ENCODE data around the gene CYTIP. TPM values are rescaled to one million over a fixed set of nuclear protein-coding genes. Genes with fewer than 3 reads are reported as not detected.

Gene CYTIP
- total RNA-seq, 4 donors from 2014 or later = 2.6 to 14.1 (median 3.4) TPM

DNA sequence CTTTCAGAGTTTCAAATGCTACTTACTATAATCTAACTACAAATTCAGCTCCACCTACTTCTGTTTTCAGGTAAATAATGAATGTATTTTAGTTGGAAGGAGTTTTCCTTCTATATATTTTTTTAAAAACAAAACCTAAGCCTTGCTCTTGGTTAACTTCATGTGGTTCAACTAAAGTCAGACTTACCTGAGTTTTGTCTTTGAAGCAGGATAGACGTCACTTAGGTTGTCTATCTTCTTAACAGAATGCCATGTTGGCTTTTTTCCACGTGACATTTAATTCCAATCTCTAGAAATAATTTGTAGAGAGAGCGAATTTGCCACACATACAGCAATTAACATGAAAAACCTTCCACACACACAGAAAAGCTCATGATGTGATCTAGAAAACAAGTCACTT lies 43.9 kb upstream of the CYTIP start:
- 84% methylated on average over 3 of the region's 3 CpGs for WGBS
- H3K27me3 ChIP-seq = peaks cover 0 to 7% (median 0%) of the 10 kb centered on the region in 4 donors

DNA sequence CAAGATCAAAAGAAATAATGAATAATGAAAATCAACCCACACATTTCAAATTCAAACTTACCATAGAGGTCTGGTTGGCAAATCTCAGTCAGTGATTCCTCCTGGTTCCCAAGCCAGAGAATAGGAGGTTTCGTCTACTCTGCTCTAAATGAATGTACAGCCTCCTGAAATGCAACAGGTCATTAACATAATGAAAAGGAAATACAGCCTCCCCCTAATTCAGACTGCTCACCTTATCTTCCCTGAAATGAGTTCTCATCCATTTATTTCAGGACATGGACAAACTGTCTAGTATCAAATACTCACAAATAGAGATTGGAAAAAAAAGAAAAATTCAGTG lies 43.4 kb upstream of the CYTIP start:
- Histone ChIP-seq H3K27me3 (peaks cover 0 to 7% (median 0%) of the 10 kb centered on the region in 4 donors), H3K9me3 (no peaks in the 10 kb centered on the region), H3K27ac (replicated peaks in 1 of 4) (no peak overlapping the region), H3K36me3 (no peaks in the 10 kb centered on the region), H3K4me3 (no peak overlapping the region), H3K4me1 (no peaks in the 10 kb centered on the region)
- intact Hi-C loops (cut with DNase I) = no loop called here
- DNase-seq (ENCODE audit: extremely low spot score) = no peak
- TF ChIP-seq, protein P1, sequence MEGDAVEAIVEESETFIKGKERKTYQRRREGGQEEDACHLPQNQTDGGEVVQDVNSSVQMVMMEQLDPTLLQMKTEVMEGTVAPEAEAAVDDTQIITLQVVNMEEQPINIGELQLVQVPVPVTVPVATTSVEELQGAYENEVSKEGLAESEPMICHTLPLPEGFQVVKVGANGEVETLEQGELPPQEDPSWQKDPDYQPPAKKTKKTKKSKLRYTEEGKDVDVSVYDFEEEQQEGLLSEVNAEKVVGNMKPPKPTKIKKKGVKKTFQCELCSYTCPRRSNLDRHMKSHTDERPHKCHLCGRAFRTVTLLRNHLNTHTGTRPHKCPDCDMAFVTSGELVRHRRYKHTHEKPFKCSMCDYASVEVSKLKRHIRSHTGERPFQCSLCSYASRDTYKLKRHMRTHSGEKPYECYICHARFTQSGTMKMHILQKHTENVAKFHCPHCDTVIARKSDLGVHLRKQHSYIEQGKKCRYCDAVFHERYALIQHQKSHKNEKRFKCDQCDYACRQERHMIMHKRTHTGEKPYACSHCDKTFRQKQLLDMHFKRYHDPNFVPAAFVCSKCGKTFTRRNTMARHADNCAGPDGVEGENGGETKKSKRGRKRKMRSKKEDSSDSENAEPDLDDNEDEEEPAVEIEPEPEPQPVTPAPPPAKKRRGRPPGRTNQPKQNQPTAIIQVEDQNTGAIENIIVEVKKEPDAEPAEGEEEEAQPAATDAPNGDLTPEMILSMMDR (IDR thresholded peaks at IDR 0.05) = no peak
- TF ChIP-seq POLR2AphosphoS5 (IDR thresholded peaks at IDR 0.05) = no peak
- TF ChIP-seq POLR2A (IDR thresholded peaks at IDR 0.05; ENCODE audit: low read depth) = no peak
- TF ChIP-seq EP300 (IDR thresholded peaks at IDR 0.05) = no peak
- 73% methylated on average over 1 of the region's 1 CpG for WGBS

More for the DNA sequence above, 43.9 kb upstream of the CYTIP start:
- intact Hi-C loops (cut with DNase I) = no loop called here
- no peak overlapping the region for H3K27ac ChIP-seq (replicated peaks in 1 of 4)
- H3K4me1 ChIP-seq = no peaks in the 10 kb centered on the region
- no peak for TF ChIP-seq EP300 (IDR thresholded peaks at IDR 0.05)
- no peak for TF ChIP-seq POLR2AphosphoS5 (IDR thresholded peaks at IDR 0.05)
- no peak for TF ChIP-seq POLR2A (IDR thresholded peaks at IDR 0.05; ENCODE audit: low read depth)
- H3K4me3 ChIP-seq = no peak overlapping the region
- no peaks in the 10 kb centered on the region for H3K36me3 ChIP-seq
- DNase-seq (ENCODE audit: extremely low spot score) = no peak
- no peaks in the 10 kb centered on the region for H3K9me3 ChIP-seq

DNA sequence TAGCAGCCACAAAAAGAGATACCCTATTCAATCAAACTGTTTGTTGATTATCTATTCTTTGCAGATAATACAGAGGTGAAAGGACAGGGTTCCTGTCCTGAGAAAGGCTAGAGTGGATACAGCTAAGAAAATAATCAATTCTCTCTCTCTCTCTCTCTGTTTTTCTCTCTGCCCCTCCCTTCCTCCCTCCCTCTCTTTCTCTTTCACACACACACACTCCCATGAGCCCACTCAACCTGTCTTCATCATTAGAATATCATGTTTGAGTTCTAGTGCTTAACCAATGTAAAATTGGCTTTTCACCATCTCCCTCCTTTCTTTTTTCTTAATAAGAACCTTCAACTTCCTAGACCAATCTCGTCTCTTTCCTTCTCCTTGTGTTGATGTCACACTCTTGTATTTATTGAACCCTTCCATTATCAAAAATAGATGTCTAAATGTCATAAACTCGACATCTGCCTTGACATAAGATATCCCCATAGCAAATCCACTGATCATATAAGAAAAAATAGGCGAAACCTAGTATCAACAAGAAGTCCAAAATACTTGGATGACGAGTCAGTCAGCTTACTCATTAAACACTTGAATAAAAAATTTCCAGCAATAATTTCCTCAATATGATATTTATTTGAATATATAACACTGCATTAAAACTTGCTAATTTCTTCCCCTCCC lies 42.8 kb upstream of the CYTIP start:
- H3K9me3 ChIP-seq = no peaks in the 10 kb centered on the region
- no peak for DNase-seq (ENCODE audit: extremely low spot score)
- no peak for TF ChIP-seq POLR2A (IDR thresholded peaks at IDR 0.05; ENCODE audit: low read depth)
- no peak for TF ChIP-seq EP300 (IDR thresholded peaks at IDR 0.05)
- no peak for TF ChIP-seq POLR2AphosphoS5 (IDR thresholded peaks at IDR 0.05)
- TF ChIP-seq, protein P1 (IDR thresholded peaks at IDR 0.05) = no peak
- no peaks in the 10 kb centered on the region for H3K36me3 ChIP-seq
- 81% methylated on average over 4 of the region's 4 CpGs for WGBS
- H3K4me3 ChIP-seq = no peak overlapping the region
- intact Hi-C loops (cut with DNase I) = no loop called here
- no peaks in the 10 kb centered on the region for H3K4me1 ChIP-seq
- no peak overlapping the region for H3K27ac ChIP-seq (replicated peaks in 1 of 4)
- peaks cover 0 to 7% (median 0%) of the 10 kb centered on the region in 4 donors for H3K27me3 ChIP-seq

DNA sequence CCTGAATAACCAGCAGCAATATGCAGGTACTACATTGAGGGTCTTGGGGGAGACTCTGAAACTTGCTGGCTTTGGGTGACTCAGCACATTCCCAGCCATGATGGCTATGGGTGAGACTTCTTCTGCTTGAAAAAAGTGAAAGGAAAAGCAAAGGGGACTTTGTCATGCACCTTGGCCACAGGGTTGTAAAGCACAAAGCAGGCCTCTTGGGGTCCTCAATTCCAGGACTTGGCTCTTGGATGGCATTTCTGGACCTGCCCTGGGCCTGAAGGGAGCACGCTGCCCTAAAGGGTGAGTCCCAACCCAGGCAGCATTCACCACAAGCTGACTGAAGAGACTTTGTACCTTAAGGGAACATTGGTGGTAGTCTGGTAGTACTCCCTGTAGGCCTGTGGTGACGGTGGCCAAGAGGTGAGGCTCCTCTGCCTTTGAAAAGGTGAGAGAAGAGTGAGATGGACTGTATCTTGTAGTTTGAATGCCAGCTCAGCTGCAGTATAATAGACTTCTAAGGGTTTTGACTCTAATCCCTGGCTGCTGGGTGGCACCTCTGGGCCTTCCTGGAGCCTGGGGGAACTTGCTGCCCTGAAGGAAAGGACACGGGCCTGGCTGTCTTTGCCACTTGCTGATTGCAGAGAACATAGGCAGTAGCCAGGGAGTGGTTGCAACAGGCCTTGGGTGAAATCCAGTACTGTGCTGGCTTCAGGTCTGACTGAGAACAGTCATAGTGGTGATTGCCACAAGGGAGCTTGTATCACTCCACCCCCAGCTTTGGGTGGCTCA lies 36.5 kb upstream of the CYTIP start:
- no peak for DNase-seq (ENCODE audit: extremely low spot score)
- Histone ChIP-seq H3K27me3 (no peaks in the 10 kb centered on the region), H3K9me3 (no peaks in the 10 kb centered on the region), H3K36me3 (no peaks in the 10 kb centered on the region), H3K27ac (replicated peaks in 1 of 4) (no peak overlapping the region), H3K4me1 (peaks cover 0 to 5% (median 0%) of the 10 kb centered on the region in 4 donors), H3K4me3 (no peak overlapping the region)
- no peak for TF ChIP-seq POLR2AphosphoS5 (IDR thresholded peaks at IDR 0.05)
- TF ChIP-seq, protein P1 (IDR thresholded peaks at IDR 0.05) = no peak
- TF ChIP-seq EP300 (IDR thresholded peaks at IDR 0.05) = no peak
- TF ChIP-seq POLR2A (IDR thresholded peaks at IDR 0.05; ENCODE audit: low read depth) = no peak
- intact Hi-C loops (cut with DNase I) = no loop called here
- WGBS = 74% methylated on average over 3 of the region's 3 CpGs
